Measurements from ENCODE around the gene CLDN14. TPM values are rescaled to one million over a fixed set of nuclear protein-coding genes. Genes with fewer than 3 reads are reported as not detected.

CLDN14 gene
- total and polyA plus RNA-seq, 12 donors = 0.22 TPM; not detected in 11

GRCh38 chr21:36483095-36483494, 3.2 kb upstream of the CLDN14 start:
- TF ChIP-seq CTCF (IDR thresholded peaks at IDR 0.05) (no peak), POLR2A (IDR thresholded peaks at IDR 0.05) (no peak)
- 90 to 100% (median 96%) methylated on average over 3 to 10 of the region's 10 CpGs for WGBS, 4 donors
- no peaks in the 10 kb centered on the region for H3K27me3 ChIP-seq
- DNase-seq = no peak
- no peak overlapping the region for H3K4me3 ChIP-seq
- intact Hi-C loops (cut with DNase I) = no loop called here
- no peaks in the 10 kb centered on the region for H3K9me3 ChIP-seq (replicated peaks in 1 of 3)
- no peaks in the 10 kb centered on the region for H3K36me3 ChIP-seq (replicated peaks in 1 of 2)
- no peak overlapping the region for H3K27ac ChIP-seq
- H3K4me1 ChIP-seq (replicated peaks in 1 of 2) = no peaks in the 10 kb centered on the region

DNA sequence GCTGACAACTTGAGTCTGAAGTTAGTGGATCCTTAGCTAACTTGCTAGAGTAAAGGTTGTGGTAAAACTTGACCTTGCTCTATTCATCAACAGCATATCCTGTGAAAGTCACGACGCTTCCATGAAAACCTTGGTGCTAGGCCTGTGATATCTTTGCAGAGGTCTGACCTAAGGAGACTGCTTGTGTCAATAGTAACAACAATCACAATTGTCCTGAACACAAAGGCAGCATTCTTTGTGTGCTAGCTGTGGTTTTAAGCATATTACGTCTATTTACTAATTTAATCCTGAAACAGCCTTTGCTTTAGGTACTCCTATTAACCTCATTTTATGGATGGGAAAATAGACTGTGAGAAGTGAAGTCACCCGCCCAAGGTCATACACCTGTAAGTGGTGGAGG, 2.8 kb upstream of the CLDN14 start:
- Histone ChIP-seq H3K27me3 (no peaks in the 10 kb centered on the region), H3K27ac (no peak overlapping the region), H3K36me3 (replicated peaks in 1 of 2) (no peaks in the 10 kb centered on the region), H3K4me1 (replicated peaks in 1 of 2) (no peaks in the 10 kb centered on the region), H3K9me3 (replicated peaks in 1 of 3) (no peaks in the 10 kb centered on the region), H3K4me3 (no peak overlapping the region)
- WGBS, 4 donors = 83 to 90% (median 86%) methylated on average over 4 of the region's 4 CpGs
- intact Hi-C loops (cut with DNase I) = no loop called here
- TF ChIP-seq CTCF (IDR thresholded peaks at IDR 0.05) = no peak
- no peak for TF ChIP-seq POLR2A (IDR thresholded peaks at IDR 0.05)
- DNase-seq = no peak

DNA sequence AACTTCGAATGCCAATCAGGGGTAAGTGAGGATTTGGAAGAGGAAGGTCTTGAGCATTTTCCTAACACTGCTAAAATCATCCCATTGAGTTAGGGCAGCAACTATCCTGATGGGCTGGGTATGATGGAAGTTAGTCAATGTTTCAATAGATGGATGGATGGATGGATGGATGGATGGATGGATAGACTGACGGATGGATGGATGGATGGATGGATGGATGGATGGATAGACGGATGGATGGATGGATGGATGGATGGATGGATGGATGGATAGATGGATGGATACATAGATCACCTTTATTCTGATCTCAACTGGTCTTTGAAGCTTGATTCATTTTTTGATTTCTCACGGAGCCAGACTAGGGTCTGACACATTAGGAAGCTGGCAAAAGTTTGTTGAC, 2.3 kb upstream of the CLDN14 start:
- H3K36me3 ChIP-seq (replicated peaks in 1 of 2) = no peaks in the 10 kb centered on the region
- H3K4me3 ChIP-seq = no peak overlapping the region
- intact Hi-C loops (cut with DNase I) = no loop called here
- no peak overlapping the region for H3K27ac ChIP-seq
- 66 to 69% (median 68%) methylated on average over 4 of the region's 4 CpGs for WGBS, 4 donors
- no peaks in the 10 kb centered on the region for H3K27me3 ChIP-seq
- no peak for TF ChIP-seq CTCF (IDR thresholded peaks at IDR 0.05)
- no peak for TF ChIP-seq POLR2A (IDR thresholded peaks at IDR 0.05)
- H3K9me3 ChIP-seq (replicated peaks in 1 of 3) = no peaks in the 10 kb centered on the region
- no peak for DNase-seq
- H3K4me1 ChIP-seq (replicated peaks in 1 of 2) = no peaks in the 10 kb centered on the region

GRCh38 chr21:36481639-36482038, 1.7 kb upstream of the CLDN14 start:
- WGBS, 4 donors = 62 to 79% (median 74%) methylated on average over 5 of the region's 5 CpGs
- no peaks in the 10 kb centered on the region for H3K4me1 ChIP-seq (replicated peaks in 1 of 2)
- H3K9me3 ChIP-seq (replicated peaks in 1 of 3) = no peaks in the 10 kb centered on the region
- no peaks in the 10 kb centered on the region for H3K27me3 ChIP-seq
- DNase-seq = no peak
- TF ChIP-seq CTCF (IDR thresholded peaks at IDR 0.05) (no peak), POLR2A (IDR thresholded peaks at IDR 0.05) (no peak)
- intact Hi-C loops (cut with DNase I) = no loop called here
- no peak overlapping the region for H3K27ac ChIP-seq
- no peaks in the 10 kb centered on the region for H3K36me3 ChIP-seq (replicated peaks in 1 of 2)
- no peak overlapping the region for H3K4me3 ChIP-seq
